Epithelial cell of esophagus (primary cell): Measurements from ENCODE around the gene TSHZ2.

Experiments used
- DNase-seq: peaks from one replicate; pipeline ENCODE4 v3.0.0; 2010; ENCODE audit warnings: low read depth
- H3K4me3 ChIP-seq: 2 replicates; pipeline ENCODE4 v1.5.1; 2011; ENCODE audit warnings: mild to moderate bottlenecking, low read length, control low read depth
- CTCF ChIP-seq: IDR thresholded peaks from 2 replicates; pipeline ENCODE4 v1.5.1; 2011; ENCODE audit warnings: low read depth, mild to moderate bottlenecking, low read length, control low read depth, inconsistent platforms; ENCODE audit not compliant: insufficient read depth; ENCODE audit errors: missing control alignments

Gene TSHZ2

DNA sequence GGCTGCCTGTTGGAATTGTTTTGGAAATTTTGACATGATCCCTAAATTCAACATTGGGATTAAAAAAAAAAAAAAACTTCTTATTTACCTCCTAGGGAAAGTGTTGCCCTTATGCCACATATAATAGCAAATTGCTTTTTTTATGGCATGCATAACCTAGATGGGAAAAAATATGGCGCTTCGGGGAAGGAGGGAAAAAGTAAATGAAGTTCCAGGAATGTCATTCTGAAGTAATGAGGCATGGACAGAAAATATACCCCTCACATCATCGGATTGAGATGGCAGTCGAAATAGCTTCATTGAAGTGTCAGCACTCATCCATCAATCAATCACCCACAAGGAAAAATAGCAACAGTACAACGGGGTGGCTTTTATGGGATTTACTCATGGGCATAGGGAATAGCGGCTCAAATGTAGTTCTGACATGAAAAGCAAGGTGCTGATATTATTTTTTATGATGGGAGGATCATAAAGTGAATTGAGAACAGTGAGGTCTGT, 516.7 kb downstream of the TSHZ2 start:
- no peak for DNase-seq
- H3K4me3 ChIP-seq, result no peak overlapping the region
- TF ChIP-seq CTCF, result no peak

GRCh38 chr20:53489528-53489927, 517.4 kb downstream of the TSHZ2 start:
- no peak overlapping the region for H3K4me3 ChIP-seq
- no peak for TF ChIP-seq CTCF
- no peak for DNase-seq

DNA sequence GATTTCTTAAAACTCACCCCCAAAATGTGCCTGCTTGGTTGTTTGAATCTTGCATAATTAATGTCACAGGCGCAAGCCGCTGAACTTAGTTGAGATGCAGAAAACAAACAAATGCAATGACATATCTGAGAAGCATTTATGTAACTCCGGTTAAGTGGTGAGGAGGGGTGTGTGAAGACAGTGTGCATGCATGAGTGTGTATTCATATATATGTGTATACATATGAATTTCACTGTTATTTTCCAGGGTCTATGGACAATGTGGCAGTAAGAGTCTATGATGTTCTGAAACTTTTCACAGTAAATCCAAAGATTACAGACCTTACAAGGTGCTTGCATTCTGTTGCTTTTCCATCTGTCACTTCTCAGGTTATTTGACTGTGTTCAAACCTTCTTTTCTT, 518.5 kb downstream of the TSHZ2 start:
- no peak for TF ChIP-seq CTCF
- H3K4me3 ChIP-seq, result no peak overlapping the region
- no peak for DNase-seq

DNA sequence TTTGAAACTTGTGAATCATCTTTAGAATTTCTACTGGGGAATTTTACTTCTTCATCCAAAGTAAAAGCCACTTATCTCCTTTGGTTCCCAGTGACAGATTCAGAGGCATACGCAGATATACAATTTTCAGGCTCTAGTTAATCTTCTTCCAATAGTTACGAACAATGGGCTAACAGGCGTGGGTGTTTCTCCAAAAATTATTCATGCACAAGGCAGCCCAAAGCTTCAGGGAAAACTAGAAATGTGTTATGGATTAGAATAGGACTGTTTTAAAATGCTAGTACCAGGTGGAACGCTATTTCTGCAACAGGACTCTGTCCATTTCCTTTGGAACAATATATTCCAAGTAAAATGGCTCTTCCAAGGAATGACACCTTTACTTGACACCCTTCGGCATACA, 519.3 kb downstream of the TSHZ2 start:
- no peak for DNase-seq
- TF ChIP-seq CTCF, result no peak
- H3K4me3 ChIP-seq, result no peak overlapping the region

DNA sequence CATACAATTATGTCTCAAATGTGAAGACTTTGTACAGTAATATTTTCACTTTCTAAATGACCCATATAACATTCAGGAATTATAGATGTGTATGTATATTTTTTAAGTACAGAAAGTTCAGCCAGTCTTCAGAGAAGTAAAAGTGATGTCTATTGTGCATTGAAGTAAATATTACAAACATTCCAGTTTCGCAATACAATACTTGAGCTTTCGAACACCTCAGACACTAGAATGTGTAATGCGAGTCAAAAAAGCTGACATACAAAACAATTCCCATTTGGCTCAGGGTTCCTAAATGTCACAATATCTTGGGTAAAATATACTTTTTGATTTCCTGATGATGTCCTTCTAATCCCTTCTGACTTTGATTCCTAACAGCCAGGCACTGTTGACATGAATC, 520.1 kb downstream of the TSHZ2 start:
- no peak overlapping the region for H3K4me3 ChIP-seq
- peak; percentile 17 for DNase-seq
- no peak for TF ChIP-seq CTCF

DNA sequence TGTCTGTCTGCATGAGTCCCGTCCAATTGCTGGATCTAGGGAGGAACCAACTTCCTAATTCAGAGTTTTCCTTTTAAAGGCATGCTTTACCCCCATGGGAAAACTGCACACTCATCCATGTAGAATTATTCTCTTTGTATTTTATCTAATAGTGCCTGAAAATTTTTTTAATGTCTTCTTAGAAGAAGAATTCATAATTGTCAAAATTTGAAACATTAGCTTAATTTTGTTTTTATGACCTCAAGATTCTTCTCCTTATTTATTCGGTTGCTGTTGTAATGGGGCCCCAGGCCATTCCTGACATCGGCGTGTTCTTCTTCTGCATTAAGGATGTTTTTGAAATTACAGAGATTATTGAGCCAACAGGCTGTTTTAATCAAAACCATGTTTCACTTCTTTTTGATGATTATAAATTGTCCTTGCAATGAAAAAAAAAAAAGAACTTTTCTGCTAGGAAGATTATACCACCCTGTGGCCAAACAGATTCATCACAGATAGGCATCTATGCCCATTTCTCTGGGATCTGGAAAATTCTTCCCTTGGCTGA, 521.2 kb downstream of the TSHZ2 start:
- no peak for DNase-seq
- H3K4me3 ChIP-seq, result no peak overlapping the region
- no peak for TF ChIP-seq CTCF

- no peak overlapping the region for H3K4me3 ChIP-seq
- no peak for DNase-seq
- no peak for TF ChIP-seq CTCF
Measured at GRCh38 chr20:53494753-53495152, 522.6 kb downstream of the TSHZ2 start.
